Adipose tissue (tissue), 3 donors: Measurements from ENCODE around the gene TMEM202. TPM values are rescaled to one million over a fixed set of nuclear protein-coding genes. Genes with fewer than 3 reads are reported as not detected.

Experiments used
- H3K27ac ChIP-seq: one replicate; pipeline ENCODE4 v1.5.1; 2013; ENCODE audit warnings: low read depth, low read length
- WGBS, 3 donors: extraction: QIAGEN DNeasy Blood & Tissue Kit; methylation state at CpG; one replicate each; pipeline ENCODE4 v1.1.7; 2013; 5-methylcytosine and 5-hydroxymethylcytosine counted together
- polyA plus RNA-seq, 3 donors: library from polyadenylated mRNA; stranded (reverse); fragments of 200-250 nt; gene quantifications; one replicate each; pipeline ENCODE4 v1.2.3, GENCODE V29; 2013
- donor health status: healthy with polysubstance abuse.
- donor health status: Bipolar disorder and iron deficiency.
- donor health status: healthy.

Gene TMEM202
- polyA plus RNA-seq, 3 donors: not detected

DNA sequence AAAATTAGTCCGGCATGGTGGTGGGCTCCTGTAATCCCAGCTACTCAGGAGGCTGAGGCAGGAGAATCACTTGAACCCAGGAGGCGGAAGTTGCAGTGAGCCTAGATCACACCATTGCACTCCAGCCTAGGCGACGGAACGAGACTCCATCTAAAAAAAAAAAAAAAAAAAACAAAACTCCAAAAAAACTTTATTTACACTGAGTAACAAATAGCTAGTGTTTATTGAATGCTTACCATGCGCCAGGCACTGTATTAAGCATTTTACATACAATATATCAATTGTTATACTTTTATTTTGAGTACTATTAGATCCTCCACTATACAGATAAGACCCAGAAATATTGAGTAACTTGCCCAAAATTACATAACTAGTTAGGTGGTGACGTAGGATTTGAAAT, 58.6 kb downstream of the TMEM202 start:
- no peak overlapping the region for H3K27ac ChIP-seq
- 89 to 95% (median 93%) methylated on average over 7 of the region's 7 CpGs for WGBS, 3 donors

Other genes starting within 250 kb of the TMEM202 start
- under 1 TPM in 2 of 3 donors, not detected in 1; 0.09 to 0.10 TPM for gene GRAMD2A, start 200.5 kb upstream of the TMEM202 start, polyA plus RNA-seq
- 100 to 1,000 TPM; 126 to 249 (median 242) TPM for gene PKM, start 167.1 kb upstream of the TMEM202 start, polyA plus RNA-seq
- gene PARP6, start 125.8 kb upstream of the TMEM202 start, polyA plus RNA-seq: 10 to 100 TPM; 38.7 to 63.7 (median 43.4) TPM
- 1 to 10 TPM; 1.9 to 2.8 (median 2.5) TPM for gene CELF6, start 78.1 kb upstream of the TMEM202 start, polyA plus RNA-seq
- 10 to 100 TPM; 36.7 to 67.2 (median 59.3) TPM for gene HEXA, start 22.3 kb upstream of the TMEM202 start, polyA plus RNA-seq
- 10 to 100 TPM; 13.0 to 31.7 (median 25.0) TPM for gene ARIH1, start 76.0 kb downstream of the TMEM202 start, polyA plus RNA-seq